ENCODE data around the gene SPINT4. TPM values are rescaled to one million over a fixed set of nuclear protein-coding genes. Genes with fewer than 3 reads are reported as not detected.

Gene SPINT4
- total and polyA plus RNA-seq, 10 donors: not detected

DNA sequence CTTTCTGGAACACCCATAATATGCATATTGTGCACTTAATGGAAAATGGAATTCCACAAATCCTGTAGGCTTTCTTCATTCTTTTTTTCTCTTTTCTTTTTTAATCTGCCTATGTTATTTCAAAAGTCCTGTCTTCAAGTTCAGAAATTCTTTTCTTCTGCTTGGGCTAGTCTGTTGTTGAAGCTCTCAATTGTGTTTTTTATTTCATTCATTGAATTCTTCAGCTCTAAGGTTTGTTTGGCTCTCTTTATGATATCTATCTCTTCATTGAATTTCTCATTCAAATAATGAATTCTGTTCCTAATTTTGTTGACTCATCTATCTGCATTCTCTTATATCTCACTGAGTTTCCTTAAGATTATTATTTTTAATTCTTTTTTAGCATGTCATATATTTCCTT is 10.1 kb downstream of the SPINT4 start:
- H3K4me3 ChIP-seq: no peak overlapping the region
- TF ChIP-seq POLR2AphosphoS5 (IDR thresholded peaks at IDR 0.05) (no peak), POLR2A (IDR thresholded peaks at IDR 0.05) (no peak)
- TF ChIP-seq, protein P1, sequence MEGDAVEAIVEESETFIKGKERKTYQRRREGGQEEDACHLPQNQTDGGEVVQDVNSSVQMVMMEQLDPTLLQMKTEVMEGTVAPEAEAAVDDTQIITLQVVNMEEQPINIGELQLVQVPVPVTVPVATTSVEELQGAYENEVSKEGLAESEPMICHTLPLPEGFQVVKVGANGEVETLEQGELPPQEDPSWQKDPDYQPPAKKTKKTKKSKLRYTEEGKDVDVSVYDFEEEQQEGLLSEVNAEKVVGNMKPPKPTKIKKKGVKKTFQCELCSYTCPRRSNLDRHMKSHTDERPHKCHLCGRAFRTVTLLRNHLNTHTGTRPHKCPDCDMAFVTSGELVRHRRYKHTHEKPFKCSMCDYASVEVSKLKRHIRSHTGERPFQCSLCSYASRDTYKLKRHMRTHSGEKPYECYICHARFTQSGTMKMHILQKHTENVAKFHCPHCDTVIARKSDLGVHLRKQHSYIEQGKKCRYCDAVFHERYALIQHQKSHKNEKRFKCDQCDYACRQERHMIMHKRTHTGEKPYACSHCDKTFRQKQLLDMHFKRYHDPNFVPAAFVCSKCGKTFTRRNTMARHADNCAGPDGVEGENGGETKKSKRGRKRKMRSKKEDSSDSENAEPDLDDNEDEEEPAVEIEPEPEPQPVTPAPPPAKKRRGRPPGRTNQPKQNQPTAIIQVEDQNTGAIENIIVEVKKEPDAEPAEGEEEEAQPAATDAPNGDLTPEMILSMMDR (IDR thresholded peaks at IDR 0.05 in 8 of 11, conservative IDR thresholded peaks at IDR 0.05 in 3 of 11): no peak
- no peaks in the 10 kb centered on the region for H3K4me1 ChIP-seq
- intact Hi-C loops (cut with DNase I; ENCODE audit: low total_unique reads): no loop called here
- peaks cover 0 to 30% (median 20%) of the 10 kb centered on the region in 8 donors for H3K9me3 ChIP-seq
- no peaks in the 10 kb centered on the region for H3K36me3 ChIP-seq
- peaks cover 0 to 11% (median 0%) of the 10 kb centered on the region in 7 donors for H3K27me3 ChIP-seq (replicated peaks in 1 of 7)
- no peak for DNase-seq
- no peak overlapping the region for H3K27ac ChIP-seq

DNA sequence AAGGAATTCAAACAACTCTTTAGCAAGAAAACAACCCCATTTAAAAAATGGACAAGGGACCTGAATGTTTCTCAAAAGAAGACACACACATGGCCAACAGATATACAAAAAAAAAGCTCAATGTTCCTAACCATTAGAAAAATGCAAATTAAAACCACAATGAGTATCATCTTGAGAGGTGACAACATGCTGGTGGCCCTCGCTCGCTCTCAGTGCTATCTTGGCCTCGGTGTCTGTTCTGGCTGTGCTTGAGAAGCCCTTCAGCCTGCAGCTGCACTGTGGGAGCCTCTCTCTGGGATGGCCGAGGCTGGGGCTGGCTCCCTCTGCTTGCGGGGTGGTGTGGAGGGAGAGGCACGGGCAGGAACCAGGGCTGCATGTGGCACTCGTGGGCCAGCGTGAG is 13.4 kb downstream of the SPINT4 start:
- intact Hi-C loops (cut with DNase I; ENCODE audit: low total_unique reads): no loop called here
- Histone ChIP-seq H3K4me1 (no peaks in the 10 kb centered on the region), H3K36me3 (no peaks in the 10 kb centered on the region), H3K9me3 (peaks cover 0 to 30% (median 20%) of the 10 kb centered on the region in 8 donors), H3K4me3 (no peak overlapping the region), H3K27ac (no peak overlapping the region), H3K27me3 (replicated peaks in 1 of 7) (peaks cover 0 to 11% (median 0%) of the 10 kb centered on the region in 7 donors)
- WGBS, 5 donors: 66 to 87% (median 80%) methylated on average over 7 to 8 of the region's 8 CpGs
- no peak for TF ChIP-seq POLR2A (IDR thresholded peaks at IDR 0.05)
- no peak for TF ChIP-seq POLR2AphosphoS5 (IDR thresholded peaks at IDR 0.05)
- TF ChIP-seq, protein P1 (IDR thresholded peaks at IDR 0.05 in 8 of 11, conservative IDR thresholded peaks at IDR 0.05 in 3 of 11): no peak
- DNase-seq: no peak

GRCh38 chr20:45735988-45736387 is 13.8 kb downstream of the SPINT4 start:
- peaks cover 0 to 11% (median 0%) of the 10 kb centered on the region in 7 donors for H3K27me3 ChIP-seq (replicated peaks in 1 of 7)
- intact Hi-C loops (cut with DNase I; ENCODE audit: low total_unique reads): no loop called here
- peaks cover 0 to 28% (median 20%) of the 10 kb centered on the region in 8 donors for H3K9me3 ChIP-seq
- DNase-seq: no peak
- TF ChIP-seq POLR2A (IDR thresholded peaks at IDR 0.05) (no peak), POLR2AphosphoS5 (IDR thresholded peaks at IDR 0.05) (no peak)
- TF ChIP-seq, protein P1 (IDR thresholded peaks at IDR 0.05 in 8 of 11, conservative IDR thresholded peaks at IDR 0.05 in 3 of 11): no peak
- H3K4me1 ChIP-seq: no peaks in the 10 kb centered on the region
- H3K36me3 ChIP-seq: no peaks in the 10 kb centered on the region
- 83 to 99% (median 93%) methylated on average over 6 to 23 of the region's 23 CpGs for WGBS, 5 donors
- H3K4me3 ChIP-seq: no peak overlapping the region
- no peak overlapping the region for H3K27ac ChIP-seq

DNA sequence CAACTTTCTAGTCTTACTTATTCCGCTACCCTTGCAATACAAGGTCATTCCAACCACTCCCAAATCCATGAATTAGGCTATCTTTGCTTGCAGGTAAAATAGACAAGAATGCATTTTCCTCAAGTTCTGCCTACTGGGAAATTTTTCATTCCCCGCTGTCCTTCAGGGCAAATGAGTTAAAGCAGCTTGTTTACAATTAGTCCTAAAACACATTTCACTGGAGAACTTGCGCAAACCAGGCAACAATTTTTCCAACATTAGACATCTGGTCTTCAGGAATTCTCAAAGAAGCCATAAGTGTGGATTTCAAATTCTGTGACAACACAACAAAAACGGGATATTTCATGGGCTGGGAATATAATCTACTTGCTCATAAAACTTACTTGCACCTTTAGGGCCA is 20.4 kb downstream of the SPINT4 start:
- no peak for DNase-seq

More for the DNA sequence above, 20.4 kb downstream of the SPINT4 start:
- WGBS, 5 donors: 83 to 90% (median 89%) methylated on average over 4 of the region's 4 CpGs
- Histone ChIP-seq H3K9me3 (no peaks in the 10 kb centered on the region), H3K4me1 (no peaks in the 10 kb centered on the region), H3K27ac (no peak overlapping the region), H3K36me3 (no peaks in the 10 kb centered on the region), H3K4me3 (no peak overlapping the region), H3K27me3 (replicated peaks in 1 of 7) (no peaks in the 10 kb centered on the region)
- intact Hi-C loops (cut with DNase I; ENCODE audit: low total_unique reads): no loop called here
- TF ChIP-seq POLR2AphosphoS5 (IDR thresholded peaks at IDR 0.05) (no peak), POLR2A (IDR thresholded peaks at IDR 0.05) (no peak)
- TF ChIP-seq, protein P1 (IDR thresholded peaks at IDR 0.05 in 8 of 11, conservative IDR thresholded peaks at IDR 0.05 in 3 of 11): no peak
